ENCODE measurements around the gene GDAP2.
A peak's percentile ranks its signal among the peaks of the same experiment; 100 is the strongest.
"Not testable (repeated sequence)": the region's sequence is repeated elsewhere in the genome, so short reads cannot be mapped to it uniquely, and the experiment has no call there.

Gene GDAP2

DNA sequence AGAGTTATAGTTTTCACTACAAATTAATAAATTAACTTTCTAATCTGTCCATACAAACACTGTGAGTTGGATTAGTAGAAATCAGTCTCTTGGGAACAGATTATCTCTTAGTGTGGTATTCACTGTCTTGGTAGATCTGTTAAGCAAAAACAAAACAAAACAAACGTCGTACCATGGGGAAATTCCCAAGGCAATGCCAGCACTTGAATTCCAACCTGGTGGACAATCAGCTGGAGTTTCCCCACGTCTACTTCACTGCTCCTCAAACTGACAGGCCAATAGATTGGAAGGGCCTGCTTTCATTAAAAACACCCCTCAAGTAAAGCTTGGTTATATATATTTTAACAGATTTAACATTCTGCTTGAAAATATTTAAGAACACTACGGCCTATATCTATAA lies 31.9 kb downstream of the GDAP2 start:
- no peak for DNase-seq

DNA sequence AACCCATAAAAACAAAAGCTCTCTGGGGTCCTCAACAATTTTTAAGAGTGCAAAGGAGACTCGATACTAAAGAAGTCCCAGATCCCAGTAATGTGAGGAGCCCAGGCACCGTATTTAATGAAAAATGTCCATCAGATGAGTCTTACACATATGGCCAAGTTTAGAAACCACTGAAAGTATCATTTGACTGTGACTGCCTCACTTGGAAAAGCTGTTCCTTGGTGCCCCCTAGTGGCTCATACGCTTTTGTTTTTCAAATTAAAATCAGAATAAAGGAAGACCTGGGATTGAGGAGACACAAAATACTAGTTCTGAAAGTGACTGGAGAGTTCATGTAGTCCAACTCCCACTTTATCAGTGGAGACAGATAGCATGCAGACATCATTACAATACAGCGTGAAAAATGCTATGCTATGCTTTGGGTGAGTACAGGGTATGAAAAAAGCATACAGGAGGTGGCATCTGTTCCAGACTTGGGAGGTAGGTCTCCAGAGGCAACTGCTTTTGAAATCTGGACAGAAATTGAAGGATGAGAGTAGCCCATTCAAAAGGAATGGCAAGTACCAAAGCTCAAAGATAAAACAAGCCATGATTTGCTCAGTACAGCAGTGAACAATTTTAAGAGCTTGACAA lies 33.8 kb downstream of the GDAP2 start:
- peak; percentile 65 for DNase-seq

DNA sequence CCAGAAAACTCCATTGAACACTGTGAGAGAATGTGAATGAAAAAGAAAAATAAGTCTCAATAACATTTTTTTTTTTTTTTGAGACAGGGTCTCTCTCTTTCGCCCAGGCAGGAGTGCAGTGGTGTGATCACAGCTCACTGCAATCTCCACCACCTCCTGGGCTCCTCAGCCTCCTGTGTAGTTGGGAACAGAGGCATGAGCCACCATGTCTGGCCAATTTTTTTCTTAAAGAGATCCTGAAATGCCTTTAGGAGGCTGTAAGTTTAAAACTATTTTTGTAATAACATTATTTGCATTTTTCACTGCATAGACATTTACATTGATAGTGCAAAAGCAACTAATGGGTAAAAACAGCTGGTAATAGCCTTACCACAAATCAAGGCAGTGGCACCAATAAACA lies 35.3 kb downstream of the GDAP2 start:
- no peak for DNase-seq

DNA sequence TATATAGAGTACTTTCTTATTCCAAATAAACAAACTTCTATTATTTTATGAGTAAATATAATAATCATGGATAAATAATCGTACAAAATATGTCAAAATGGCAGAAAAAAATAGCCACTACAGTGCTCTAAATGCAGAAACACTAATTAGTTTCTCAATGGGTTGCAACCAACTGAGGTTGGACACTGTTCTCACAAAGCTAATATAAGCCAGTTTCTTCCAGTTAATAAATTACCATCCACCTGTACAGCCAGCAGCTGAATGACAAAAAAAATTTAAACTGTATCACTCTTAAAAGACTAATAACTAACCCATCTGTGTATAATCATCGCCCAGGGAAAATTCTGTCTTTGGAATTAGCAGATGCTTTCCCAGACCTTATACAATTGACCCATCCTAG lies 36.9 kb downstream of the GDAP2 start:
- no peak for DNase-seq

DNA sequence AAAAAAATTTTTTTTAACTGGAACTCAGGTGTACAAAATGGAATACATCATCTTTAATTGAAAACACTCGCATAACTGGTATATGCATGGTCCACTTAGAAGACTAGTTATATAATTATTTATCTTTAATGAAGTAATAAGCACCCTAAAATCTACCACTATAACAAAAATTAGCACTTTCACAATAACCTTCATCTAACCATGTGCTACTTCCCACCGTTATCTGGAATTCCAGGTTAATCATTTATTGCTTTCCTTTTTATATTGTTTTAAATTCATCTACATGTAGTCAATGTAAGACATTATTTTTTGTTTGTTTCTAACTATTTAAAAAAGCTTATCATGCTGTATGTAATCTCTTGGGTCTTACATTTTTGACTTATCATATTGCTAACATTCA lies 39.0 kb downstream of the GDAP2 start:
- DNase-seq: no peak

DNA sequence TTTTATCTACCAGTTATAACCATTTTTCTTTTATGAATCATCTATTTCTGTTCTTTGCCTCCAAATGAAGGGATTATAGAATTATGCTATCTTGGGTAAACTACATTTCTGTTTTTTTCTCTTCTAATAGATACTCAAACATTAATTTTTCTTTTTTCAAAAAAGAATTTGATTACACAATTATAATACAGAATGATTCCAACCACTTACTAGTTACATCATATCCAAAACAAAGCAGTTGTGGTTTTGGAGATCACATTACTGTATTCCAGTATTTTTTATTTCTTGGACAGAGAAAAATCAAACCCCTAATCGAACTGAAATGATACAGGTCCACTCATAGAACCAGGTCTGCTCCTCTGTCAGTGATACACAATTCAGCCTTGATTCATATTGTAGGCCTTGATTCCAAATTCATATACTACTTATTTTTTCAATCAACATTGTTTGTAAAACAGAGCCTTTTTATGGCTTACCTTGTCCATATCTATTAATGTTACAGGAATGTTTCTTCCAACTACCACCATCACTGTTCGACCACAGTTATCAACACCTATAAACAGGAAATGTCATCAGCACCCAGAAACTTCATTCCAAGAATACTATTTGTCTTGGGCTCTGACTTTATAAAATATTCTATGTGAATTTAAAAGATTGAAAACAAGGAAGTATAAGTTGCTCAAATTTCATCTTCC lies 43.2 kb downstream of the GDAP2 start:
- DNase-seq: no peak

DNA sequence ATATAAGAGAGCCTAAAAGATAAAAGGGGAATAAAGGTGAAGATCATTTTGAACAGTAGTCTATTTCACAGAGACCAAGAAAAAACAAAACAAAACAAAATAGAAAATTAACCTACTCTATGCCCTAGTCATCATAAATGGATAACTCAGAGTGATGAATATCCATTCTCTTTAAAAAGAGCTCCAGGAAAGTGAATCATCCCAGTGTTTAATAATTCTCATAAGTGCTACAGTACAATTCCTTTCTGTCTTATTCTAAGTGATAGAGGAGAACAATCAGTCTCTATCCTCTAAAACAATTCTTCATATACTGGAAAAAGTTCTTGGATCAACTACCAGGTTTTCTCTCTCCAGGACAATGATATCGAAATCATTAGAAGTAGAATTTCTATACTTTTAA lies 45.8 kb downstream of the GDAP2 start:
- DNase-seq: no peak

DNA sequence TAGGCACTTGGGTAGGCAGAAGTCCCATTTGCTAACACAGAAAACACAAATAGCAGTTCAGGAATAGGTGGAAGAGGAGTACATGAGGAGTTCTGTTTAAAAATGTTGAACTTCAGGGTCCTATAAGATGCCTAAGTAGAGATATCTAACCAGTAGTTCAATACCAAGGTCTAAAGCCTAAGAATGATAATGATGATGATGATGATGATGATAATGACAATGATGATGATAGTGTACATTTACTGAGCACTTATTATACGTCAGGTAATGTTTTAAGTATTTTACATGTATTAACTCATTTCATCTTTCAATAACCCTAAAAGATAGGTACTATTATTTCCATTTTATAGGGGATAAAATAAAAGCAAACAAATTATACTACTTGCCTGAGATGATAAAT lies 50.1 kb downstream of the GDAP2 start:
- no peak for DNase-seq

DNA sequence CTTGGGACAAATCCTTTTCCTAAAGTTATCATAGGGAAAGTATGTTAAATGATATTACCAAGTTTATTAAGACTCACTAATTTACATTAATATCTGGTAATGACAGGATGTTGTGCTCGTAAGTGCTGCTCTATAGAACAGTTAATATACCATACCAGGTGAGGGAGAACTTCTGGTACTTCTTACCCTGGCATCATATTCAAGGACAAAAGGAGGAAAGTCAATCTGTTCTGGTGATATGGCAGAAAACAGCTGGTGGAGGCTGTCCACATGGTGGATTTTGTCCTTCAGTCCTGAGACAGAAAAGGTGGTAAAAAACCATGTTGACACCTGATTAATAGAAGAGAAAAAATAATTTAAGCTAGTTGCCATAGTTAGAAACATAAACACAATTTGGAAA lies 51.6 kb downstream of the GDAP2 start:
- DNase-seq: no peak

DNA sequence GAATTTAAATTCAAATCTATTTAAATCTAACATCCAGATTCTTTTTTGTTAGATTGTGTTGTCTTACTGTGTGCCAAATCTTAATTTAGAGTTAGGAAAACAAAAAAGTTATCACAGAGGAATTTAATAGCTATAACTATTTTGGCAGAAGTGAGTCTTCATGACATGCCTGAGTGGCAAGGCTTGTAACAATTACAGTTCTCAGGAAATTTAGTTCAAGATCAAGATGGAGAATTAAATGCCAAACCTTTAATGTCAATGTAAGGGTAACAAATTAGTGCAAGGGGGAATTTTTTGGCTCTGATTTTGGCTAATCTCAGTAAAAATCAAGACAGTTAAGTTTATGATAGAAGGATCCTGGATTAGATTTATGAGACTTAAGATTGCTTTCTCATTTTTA lies 58.4 kb downstream of the GDAP2 start:
- DNase-seq: no peak

DNA sequence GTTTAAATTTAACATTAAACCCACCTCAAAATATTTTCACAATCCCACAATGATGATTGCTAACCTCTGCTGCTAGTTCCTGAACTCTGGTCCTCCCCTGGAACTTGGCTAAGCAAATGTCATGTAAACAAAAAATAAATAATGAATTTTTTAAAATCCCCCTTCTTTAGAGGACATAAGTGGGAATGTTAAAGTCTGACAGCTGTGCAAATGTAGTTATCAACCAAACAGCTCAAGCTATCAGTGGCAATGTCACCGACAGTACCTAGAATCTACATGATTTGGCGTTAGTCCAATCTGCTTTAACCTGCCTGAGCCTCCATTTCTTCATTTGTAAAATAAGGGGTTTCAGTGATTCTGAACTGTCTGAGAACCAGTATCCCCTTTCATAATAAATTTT lies 67.7 kb downstream of the GDAP2 start:
- no peak for DNase-seq

DNA sequence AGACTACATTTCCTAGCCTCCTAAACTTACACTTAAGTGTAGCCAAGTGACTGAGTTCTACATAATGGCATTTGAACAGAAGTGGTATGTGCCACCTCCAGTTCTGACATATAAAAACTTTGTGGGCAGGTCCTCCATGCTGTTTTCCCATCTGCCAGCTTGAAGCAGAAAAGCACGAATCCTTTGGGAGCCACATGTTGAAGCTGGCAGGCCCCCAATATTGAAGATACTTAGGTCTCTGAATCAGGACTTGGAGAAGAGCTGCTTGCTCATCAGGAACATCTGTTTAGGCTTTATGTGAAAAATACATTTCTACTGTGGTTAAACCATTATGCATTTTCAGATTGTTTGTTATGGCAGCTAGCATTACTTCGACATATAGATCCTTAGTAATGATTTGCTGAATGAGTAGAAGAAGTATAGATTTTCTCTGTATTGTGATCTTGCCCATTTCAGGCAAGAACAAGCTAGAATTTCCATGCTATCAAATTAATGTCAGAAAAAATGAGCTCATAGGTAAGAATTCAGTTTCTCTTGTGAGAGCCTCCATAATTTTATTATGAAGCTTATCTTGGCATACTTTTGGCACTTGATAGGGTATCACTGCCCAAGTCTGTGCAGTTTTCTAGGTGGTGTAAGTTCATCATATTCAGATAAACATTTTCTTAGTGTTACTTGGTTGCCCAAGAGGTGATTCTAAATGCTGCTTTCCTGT lies 68.4 kb downstream of the GDAP2 start:
- no peak for DNase-seq

DNA sequence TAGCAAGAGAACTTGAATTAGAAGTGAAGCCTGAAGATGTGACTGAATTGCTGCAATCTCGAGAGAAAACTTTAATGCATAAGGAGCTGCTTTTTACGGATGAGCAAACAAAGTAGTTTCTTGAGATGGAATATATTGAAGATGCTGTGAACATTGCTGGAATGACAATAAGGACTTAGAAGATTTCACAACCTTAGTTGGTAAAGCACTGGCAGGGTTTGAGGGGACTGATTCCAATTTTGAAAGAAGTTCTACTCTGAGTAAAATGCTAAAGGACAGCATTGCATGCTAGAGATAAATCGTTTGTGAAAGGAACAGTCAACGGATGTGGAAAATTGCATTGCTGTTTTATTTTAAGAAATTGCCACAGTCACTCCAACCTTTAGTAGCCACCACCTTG lies 69.5 kb downstream of the GDAP2 start:
- DNase-seq: no peak

DNA sequence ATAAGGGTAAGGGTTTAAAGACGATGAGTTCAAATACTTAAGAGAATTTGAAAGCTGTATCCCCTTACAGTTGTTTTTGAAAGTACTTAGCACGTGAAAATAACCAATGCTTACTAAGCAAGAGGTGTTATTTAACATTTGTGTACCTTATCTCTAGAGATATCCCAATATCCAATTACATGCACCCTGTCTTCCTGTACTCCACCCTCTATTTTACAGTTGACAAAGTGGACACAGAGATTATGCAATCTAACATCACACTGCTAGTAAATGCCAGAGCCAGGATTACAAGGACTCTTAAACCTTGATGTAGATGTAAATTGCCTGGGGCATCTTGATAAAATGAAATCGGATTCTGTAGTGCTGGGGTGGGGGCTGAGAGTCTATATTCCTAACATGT lies 72.0 kb downstream of the GDAP2 start:
- no peak for DNase-seq

DNA sequence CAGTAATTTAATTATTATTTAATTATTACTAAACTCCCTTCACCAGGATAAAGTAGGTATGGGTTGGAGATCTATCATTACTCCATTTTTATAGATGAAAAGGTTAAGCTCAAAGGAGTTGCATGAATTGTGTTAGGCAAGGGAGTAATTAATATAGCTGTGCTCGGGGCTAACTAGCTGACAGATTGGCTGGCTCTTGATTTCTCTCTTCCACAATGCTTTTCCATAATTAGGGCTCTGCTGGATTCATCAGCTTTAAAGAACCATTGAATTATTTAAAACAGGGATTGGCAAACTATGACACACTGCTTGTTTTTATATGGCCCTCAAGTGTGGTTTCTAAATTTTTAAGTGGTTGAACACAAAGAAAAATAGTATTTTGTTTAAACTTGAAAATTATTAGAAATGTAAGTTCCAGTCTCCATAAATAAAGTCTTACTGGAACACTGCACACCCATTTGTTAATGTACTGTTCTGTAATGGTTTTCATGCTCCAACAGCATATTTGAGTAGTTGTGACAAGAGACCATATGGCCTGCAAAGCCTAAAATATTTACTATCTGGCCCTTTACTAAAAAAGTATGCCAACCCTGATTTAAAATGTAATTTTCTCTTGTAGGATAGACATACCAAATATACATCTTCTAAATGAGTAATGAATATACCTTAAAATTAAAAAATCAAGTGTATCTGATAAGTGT lies 76.4 kb downstream of the GDAP2 start:
- DNase-seq: no peak

DNA sequence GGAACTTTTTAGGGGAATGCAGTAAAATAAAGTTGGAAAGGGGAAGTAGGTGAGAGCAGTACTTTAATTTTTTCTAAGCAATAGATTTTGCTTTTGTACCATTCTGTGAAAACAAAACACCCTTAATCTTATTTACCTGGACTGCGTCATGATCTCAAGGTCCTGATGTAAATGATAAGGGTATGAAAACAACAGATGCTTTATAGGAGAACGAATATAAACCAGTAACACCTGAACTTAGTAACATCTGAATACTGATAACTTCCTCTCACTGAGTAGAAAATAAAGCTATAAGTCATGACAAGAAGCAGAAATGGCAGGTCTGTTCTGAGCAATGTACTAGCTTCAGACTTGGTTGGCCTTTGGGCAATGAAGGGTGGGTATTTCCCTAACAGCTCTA lies 77.7 kb downstream of the GDAP2 start:
- DNase-seq: no peak

DNA sequence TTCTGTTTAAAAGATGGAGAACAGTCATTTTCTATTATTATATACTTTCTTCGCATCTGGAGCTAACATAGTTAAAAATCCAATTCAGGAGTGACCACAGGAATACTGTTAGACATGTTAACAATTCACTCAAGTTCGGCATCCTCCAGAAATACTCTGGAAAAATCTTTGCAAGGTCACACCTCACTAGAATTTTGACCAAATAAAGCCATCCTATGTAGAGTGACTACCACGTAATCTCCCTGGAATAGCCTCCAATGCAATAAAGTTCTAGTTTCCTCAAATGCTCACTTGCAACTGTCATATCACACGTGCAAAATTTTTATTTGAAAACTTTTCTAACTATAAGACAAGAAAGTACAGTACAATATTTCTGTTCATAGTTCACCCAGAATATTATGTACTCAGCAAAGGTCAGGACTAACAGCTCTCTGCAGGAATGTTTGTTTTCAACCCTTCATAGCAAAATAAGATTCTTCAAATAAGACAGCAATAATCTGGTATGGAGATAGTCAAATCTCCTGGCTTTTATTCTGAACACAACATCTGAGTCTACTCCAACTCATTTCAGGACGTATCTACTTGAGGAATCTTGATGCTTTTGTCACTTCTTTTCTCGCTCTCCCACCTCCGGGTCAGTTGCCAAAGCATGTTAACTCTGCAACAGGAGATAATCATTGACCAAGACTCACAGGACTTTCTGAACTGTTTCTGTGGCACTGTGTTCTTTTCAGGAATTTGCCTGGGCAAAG lies 82.6 kb downstream of the GDAP2 start:
- no peak for DNase-seq

DNA sequence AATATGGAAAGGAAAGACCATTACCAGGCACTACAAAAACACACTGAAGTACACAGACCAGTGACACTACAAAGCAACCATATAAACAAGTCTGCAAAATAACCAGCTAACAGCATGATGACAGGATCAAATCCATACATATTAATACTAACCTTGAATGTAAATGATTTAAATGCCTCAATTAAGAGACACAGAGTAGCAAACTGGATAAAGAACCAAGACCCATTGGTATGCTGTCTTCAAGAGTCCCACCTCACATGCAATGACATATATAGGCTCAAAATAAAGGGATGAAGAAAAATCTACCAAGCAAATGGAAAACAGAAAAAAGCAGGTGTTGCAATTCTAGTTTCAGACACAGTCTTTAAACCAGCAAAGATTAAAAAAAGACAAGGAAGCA lies 84.9 kb downstream of the GDAP2 start:
- DNase-seq: not testable (repeated sequence)

DNA sequence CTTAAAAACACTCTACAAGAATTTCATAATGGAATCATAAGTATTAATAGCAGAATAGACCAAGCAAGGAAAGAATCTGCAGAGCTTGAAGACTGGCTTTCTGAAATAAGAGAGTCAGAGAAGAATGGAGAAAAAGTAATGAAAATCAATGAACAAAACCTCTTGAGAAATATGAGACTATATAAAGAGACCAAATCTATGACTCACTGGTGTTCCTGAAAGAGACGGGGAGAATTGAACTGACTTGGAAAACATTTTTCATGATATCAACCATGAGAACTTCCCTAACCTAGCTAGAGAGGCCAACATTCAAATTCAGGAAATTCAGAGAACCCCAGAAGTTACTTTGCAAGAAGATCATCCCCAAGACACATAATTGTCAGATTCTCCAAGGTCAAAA lies 85.6 kb downstream of the GDAP2 start:
- DNase-seq: no peak

DNA sequence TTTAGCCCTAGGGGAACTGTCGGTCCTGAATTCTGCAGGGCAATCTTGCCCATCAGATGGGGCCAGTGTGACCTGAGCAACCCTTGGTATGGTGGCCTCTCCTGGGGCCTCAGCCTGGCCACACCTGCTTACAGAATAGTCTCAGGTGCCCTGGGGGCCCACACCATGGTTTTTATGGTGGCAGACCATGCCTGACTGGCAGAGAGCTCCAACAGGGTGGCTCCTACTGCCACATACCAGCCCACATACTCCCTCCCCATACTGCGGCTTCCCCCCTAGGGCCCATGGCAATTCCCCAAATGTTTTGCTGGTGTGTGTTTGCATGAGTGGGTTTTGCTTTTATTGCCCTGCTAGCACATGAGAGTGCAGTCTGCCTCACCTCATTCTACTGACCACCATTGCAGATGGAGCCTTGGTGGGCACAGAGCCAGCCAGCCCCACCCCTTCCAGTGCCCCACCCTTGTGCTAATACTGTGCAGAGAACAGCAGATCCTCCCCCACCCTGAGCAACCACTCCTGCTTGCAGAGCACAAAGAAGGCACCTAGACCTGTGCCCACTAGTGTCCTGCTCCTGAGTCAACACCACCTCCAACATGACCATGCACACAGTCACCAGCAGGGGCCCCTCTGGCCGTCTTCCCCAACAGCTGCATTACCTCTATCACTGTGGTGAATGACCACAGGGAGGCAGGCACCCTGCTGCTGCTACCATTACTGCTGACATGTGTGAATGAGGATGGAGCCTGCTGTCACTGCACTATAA lies 86.8 kb downstream of the GDAP2 start:
- DNase-seq: no peak

DNA sequence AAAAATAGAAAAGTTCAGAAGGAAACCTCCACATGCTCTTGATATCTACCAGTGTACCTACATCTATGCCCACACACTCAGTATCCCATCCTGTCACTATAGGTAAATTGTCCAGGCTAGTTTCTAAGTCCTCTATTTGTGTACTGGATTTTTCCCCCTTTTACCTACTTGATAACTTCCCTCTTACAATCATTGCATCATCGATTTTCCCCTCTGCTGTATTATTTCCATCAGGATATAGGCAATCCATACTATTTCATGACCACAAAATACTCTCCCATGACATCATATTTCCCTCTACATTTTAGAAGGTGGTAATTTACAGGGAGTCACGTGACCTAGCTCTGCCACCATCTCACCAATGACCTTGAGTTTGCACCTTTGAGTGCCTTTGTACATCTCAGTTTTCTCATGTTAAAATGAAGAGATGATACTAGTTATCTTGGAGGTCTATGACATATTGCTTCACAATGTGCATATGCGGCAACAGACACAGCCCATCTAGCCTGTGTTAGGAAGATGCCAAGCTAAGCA lies 88.2 kb downstream of the GDAP2 start:
- no peak for DNase-seq

DNA sequence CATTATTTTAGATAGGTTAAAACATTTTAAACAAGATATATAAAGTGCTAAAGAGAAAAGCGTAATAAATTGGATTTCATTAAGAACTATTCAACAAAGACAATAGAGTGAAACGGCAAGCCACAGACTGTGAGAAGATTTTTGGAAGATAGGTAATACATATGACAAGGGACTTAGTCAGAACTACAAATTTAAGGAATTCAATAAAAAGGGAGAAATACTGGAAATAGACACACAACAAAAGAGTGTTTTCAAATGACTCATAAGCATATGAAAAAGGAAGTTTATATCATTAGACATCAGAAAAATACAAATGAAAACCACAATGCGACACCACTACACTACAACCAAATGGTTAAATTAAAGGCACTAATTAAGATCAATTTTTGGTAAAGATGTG lies 90.5 kb downstream of the GDAP2 start:
- DNase-seq: no peak
